GM12801 (cell line): ENCODE data around the gene PTP4A2.

Source experiments
- CTCF ChIP-seq: IDR thresholded peaks from one replicate; pipeline ENCODE4 v1.5.1; 2011; ENCODE audit warnings: control low read depth; ENCODE audit not compliant: insufficient read length; ENCODE audit errors: extremely low read depth

The PTP4A2 gene

GRCh38 chr1:31934706-31935629, 3.2 kb downstream of the PTP4A2 start:
- TF ChIP-seq CTCF: no peak

GRCh38 chr1:31932491-31933316, 5.5 kb downstream of the PTP4A2 start:
- TF ChIP-seq CTCF: no peak

- no peak for TF ChIP-seq CTCF
Observed at GRCh38 chr1:31931593-31932225, 6.5 kb downstream of the PTP4A2 start.

- TF ChIP-seq CTCF: no peak
Observed at GRCh38 chr1:31930836-31931592, 7.2 kb downstream of the PTP4A2 start.

- TF ChIP-seq CTCF: no peak
Observed at GRCh38 chr1:31927661-31927980, 10.5 kb downstream of the PTP4A2 start.

- no peak for TF ChIP-seq CTCF
Observed at GRCh38 chr1:31926853-31927660, 11.1 kb downstream of the PTP4A2 start.
